B cell (primary cell): ENCODE data around the gene CAMK4. TPM values are rescaled to one million over a fixed set of nuclear protein-coding genes. Genes with fewer than 3 reads are reported as not detected.

ENCODE experiments used
- ATAC-seq: fragments of 200-7000 bp; cut with Tn5 transposase; one replicate; pipeline ENCODE4 v1.10.0; 2021; ENCODE audit warnings: low read depth, mild to moderate bottlenecking, moderate number of reproducible peaks, moderate library complexity
- CTCF ChIA-PET: fragments of 350-600 bp; sonication (Branson Sonifier 250); formaldehyde crosslinking; loops from one replicate; lab custom pipeline; 2021; ENCODE audit warnings: antibody characterized with exemption, inconsistent platforms; lab: Charles Lee
- POLR2A ChIA-PET: fragments of 350-600 bp; sonication (Branson Sonifier 250); formaldehyde crosslinking; loops from one replicate; lab custom pipeline; 2021; ENCODE audit warnings: antibody characterized with exemption; lab: Charles Lee
- DNase-seq: peaks from one replicate; pipeline ENCODE4 v3.0.0; 2013
- H2AFZ ChIP-seq: 2 replicates; pipeline ENCODE4 v1.6.1; 2012; ENCODE audit warnings: mild to moderate bottlenecking, low read depth, low read length; ENCODE audit not compliant: insufficient read depth, poor library complexity, severe bottlenecking
- H3K27ac ChIP-seq, 2 donors: 1 replicate in 1 of 2; 2 replicates in 1 of 2; pipeline ENCODE4 v1.5.1; 2012 to 2013; ENCODE audit warnings: low read length in 2 of 2, mild to moderate bottlenecking in 2 of 2, moderate library complexity in 1 of 2
- H3K27me3 ChIP-seq, 4 experiments: fragments of 200-600 bp in 1 of 4; sonication (generic) in 1 of 4; replicated peaks in 1 of 4; 1 replicate in 2 of 4; 2 replicates in 2 of 4; pipeline versions ENCODE4 v1.6.1 to v1.7.0; 2013 to 2016; ENCODE audit warnings: low read length in 3 of 4, mild to moderate bottlenecking in 2 of 4, mixed read lengths in 1 of 4, moderate library complexity in 1 of 4; ENCODE audit not compliant: insufficient read depth in 4 of 4, control insufficient read depth in 3 of 4; ENCODE audit errors: control extremely low read depth in 1 of 4
- H3K36me3 ChIP-seq, 2 experiments: replicated peaks in 1 of 2; 1 replicate in 1 of 2; 2 replicates in 1 of 2; pipeline versions ENCODE4 v1.6.1 to v1.7.1; 2013; ENCODE audit warnings: low read length in 1 of 2; ENCODE audit not compliant: insufficient read depth in 2 of 2, control insufficient read depth in 1 of 2; ENCODE audit errors: control extremely low read depth in 1 of 2, extremely low read depth in 1 of 2
- H3K4me1 ChIP-seq, 2 donors: fragments of 200-600 bp in 1 of 2; sonication (generic) in 1 of 2; 1 replicate in 1 of 2; 2 replicates in 1 of 2; pipeline versions ENCODE4 v1.5.1 to v1.6.1; 2013 to 2017; ENCODE audit warnings: low read length in 2 of 2; ENCODE audit not compliant: control insufficient read depth in 2 of 2, insufficient read depth in 2 of 2
- H3K4me2 ChIP-seq: replicated peaks from 2 replicates; pipeline ENCODE3; 2012; ENCODE audit warnings: mild to moderate bottlenecking, low read depth, low read length; ENCODE audit not compliant: poor library complexity, severe bottlenecking
- H3K4me3 ChIP-seq, 5 experiments: fragments of 200-600 bp in 1 of 5; sonication (generic) in 1 of 5; 1 replicate in 3 of 5; 2 replicates in 2 of 5; pipeline versions ENCODE4 v1.5.1 to v1.7.0; 2011 to 2016; ENCODE audit warnings: low read length in 4 of 5, mild to moderate bottlenecking in 4 of 5, low read depth in 2 of 5, control low read depth in 1 of 5, moderate library complexity in 1 of 5; ENCODE audit not compliant: insufficient read depth in 1 of 5; ENCODE audit errors: control extremely low read depth in 1 of 5, extremely low read depth in 1 of 5
- H3K79me2 ChIP-seq: fragments of 200-600 bp; sonication (generic); one replicate; pipeline ENCODE4 v1.6.0; 2016; ENCODE audit warnings: low read length; ENCODE audit not compliant: control insufficient read depth, insufficient read depth
- H3K9ac ChIP-seq: fragments of 200-600 bp; sonication (generic); 2 replicates; pipeline ENCODE4 v1.6.1; 2017; ENCODE audit warnings: mild to moderate bottlenecking, low read length, moderate library complexity
- H3K9me3 ChIP-seq, 3 donors: one replicate each; pipeline versions ENCODE4 v1.6.1 to v1.7.1; 2013; ENCODE audit warnings: low read length in 2 of 3; ENCODE audit not compliant: control insufficient read depth in 2 of 3, insufficient read depth in 1 of 3; ENCODE audit errors: control extremely low read depth in 1 of 3
- H4K20me1 ChIP-seq: 2 replicates; pipeline ENCODE4 v1.6.0; 2012; ENCODE audit warnings: mild to moderate bottlenecking, low read length; ENCODE audit not compliant: insufficient read depth, control insufficient read depth, poor library complexity, severe bottlenecking
- H3K27ac Mint-ChIP-seq: one replicate; pipeline ENCODE4 v1.8.0; 2021; ENCODE audit warnings: mixed read lengths
- H3K27me3 Mint-ChIP-seq: one replicate; pipeline ENCODE4 v1.8.0; 2021; ENCODE audit warnings: mixed read lengths
- H3K4me1 Mint-ChIP-seq: one replicate; pipeline ENCODE4 v1.8.0; 2021; ENCODE audit warnings: mixed read lengths
- H3K4me3 Mint-ChIP-seq: one replicate; pipeline ENCODE4 v1.8.0; 2021; ENCODE audit warnings: mixed read lengths
- H3K9me3 Mint-ChIP-seq: one replicate; pipeline ENCODE4 v1.8.0; 2022; ENCODE audit warnings: mixed read lengths; ENCODE audit not compliant: insufficient read depth
- CTCF ChIP-seq: fragments of 200-600 bp; IDR thresholded peaks from one replicate; pipeline ENCODE4 v1.8.0; 2022; ENCODE audit warnings: antibody characterized with exemption, mild to moderate bottlenecking
- EZH2 ChIP-seq: IDR thresholded peaks from 2 replicates; pipeline ENCODE4 v1.6.1; 2012; ENCODE audit warnings: borderline replicate concordance, low read depth, mild to moderate bottlenecking, moderate library complexity, low read length; ENCODE audit not compliant: insufficient read depth, poor library complexity, severe bottlenecking
- WGBS: methylation state at CpG from one replicate; pipeline ENCODE4 v1.1.5; 2013; ENCODE audit warnings: missing lambda C conversion rate; ENCODE audit not compliant: insufficient coverage; 5-methylcytosine and 5-hydroxymethylcytosine counted together
- intact Hi-C: fragments of 100-400 bp; cut with micrococcal nuclease; formaldehyde crosslinking; loops from one replicate; pipeline ENCODE4 v1.10.0; 2022
- polyA plus RNA-seq: library from polyadenylated mRNA; depleted of rRNA; stranded (reverse); fragments of >200 nt; gene quantifications from 2 replicates; pipeline ENCODE4 v1.2.3, GENCODE V29; 2012
- total RNA-seq, 2 donors: library from RNA; stranded (reverse); fragments of 120-200 nt in 1 of 2; gene quantifications; 1 replicate in 1 of 2; 2 replicates in 1 of 2; pipeline versions ENCODE4 v1.2.3 to v1.2.4, GENCODE V29; 2013 to 2022

The CAMK4 gene
- total and polyA plus RNA-seq, 2 donors (not counting 1 experiment from before 2014, with no cell fraction given): 0.78 to 4.8 TPM

- Mint-ChIP-seq H3K4me1 (no peaks in the 10 kb centered on the region), H3K4me3 (no peak overlapping the region), H3K27ac (no peak overlapping the region), H3K27me3 (no peaks in the 10 kb centered on the region), H3K9me3 (no peaks in the 10 kb centered on the region)
- H3K27ac ChIP-seq: no peak overlapping the region
- H3K4me1 ChIP-seq: no peaks in the 10 kb centered on the region
- no peaks in the 10 kb centered on the region for H3K27me3 ChIP-seq
- H4K20me1 ChIP-seq: no peaks in the 10 kb centered on the region
- ATAC-seq (no peak), DNase-seq (no peak)
- H3K9me3 ChIP-seq: no peaks in the 10 kb centered on the region
- intact Hi-C loops: no loop called here
- H3K4me2 ChIP-seq: no peak overlapping the region
- H3K79me2 ChIP-seq: no peaks in the 10 kb centered on the region
- WGBS: 62% methylated on average over 5 of the region's 7 CpGs
- H2AFZ ChIP-seq: no peak overlapping the region
- H3K4me3 ChIP-seq: no peak overlapping the region
- ChIA-PET CTCF (no interaction called here), POLR2A (no interaction called here)
- no peaks in the 10 kb centered on the region for H3K36me3 ChIP-seq
- TF ChIP-seq CTCF: no peak
- no peak for TF ChIP-seq EZH2
- H3K9ac ChIP-seq: no peak overlapping the region
These were observed 162.0 kb downstream of the CAMK4 start for GRCh38 chr5:111385970-111386831.

- Histone ChIP-seq H2AFZ (no peak overlapping the region), H3K36me3 (no peaks in the 10 kb centered on the region), H3K27me3 (no peaks in the 10 kb centered on the region), H3K4me2 (no peak overlapping the region), H3K27ac (no peak overlapping the region), H3K79me2 (no peaks in the 10 kb centered on the region), H3K4me1 (no peaks in the 10 kb centered on the region), H3K9me3 (no peaks in the 10 kb centered on the region), H3K9ac (no peak overlapping the region), H3K4me3 (no peak overlapping the region), H4K20me1 (no peaks in the 10 kb centered on the region)
- ChIA-PET CTCF (no interaction called here), POLR2A (no interaction called here)
- no peak overlapping the region for H3K4me3 Mint-ChIP-seq
- intact Hi-C loops: no loop called here
- no CpG with 5 or more reads among the region's 1 CpG for WGBS
- TF ChIP-seq EZH2: no peak
- no peak for TF ChIP-seq CTCF
- H3K4me1 Mint-ChIP-seq: no peaks in the 10 kb centered on the region
- H3K9me3 Mint-ChIP-seq: no peaks in the 10 kb centered on the region
- H3K27me3 Mint-ChIP-seq: no peaks in the 10 kb centered on the region
- no peak for DNase-seq
- ATAC-seq: no peak
- H3K27ac Mint-ChIP-seq: no peak overlapping the region
These were observed 162.6 kb downstream of the CAMK4 start for GRCh38 chr5:111386832-111387162.
